BE2C (cell line): ENCODE results near the gene EPB41.
"Not testable (repeated sequence)": the region's sequence is repeated elsewhere in the genome, so short reads cannot be mapped to it uniquely, and the experiment has no call there.

ENCODE experiments used
- DNase-seq: peaks from one replicate; pipeline ENCODE4 v3.0.0-alpha.2; 2020
- H3K27me3 ChIP-seq: fragments of 250-450 bp; sonication (Bioruptor Pico); 2 replicates; pipeline ENCODE4 v1.5.1; 2020; ENCODE audit warnings: mild to moderate bottlenecking
- H3K36me3 ChIP-seq: fragments of 250-450 bp; sonication (Bioruptor Pico); 2 replicates; pipeline ENCODE4 v1.5.1; 2020; ENCODE audit warnings: mild to moderate bottlenecking
- H3K4me1 ChIP-seq: fragments of 250-450 bp; sonication (Bioruptor Pico); 2 replicates; pipeline ENCODE4 v1.5.1; 2020
- H3K4me3 ChIP-seq: 2 replicates; pipeline ENCODE4 v1.5.1; 2011; ENCODE audit warnings: low read depth, low read length
- H3K9me3 ChIP-seq: fragments of 250-450 bp; sonication (Bioruptor Pico); 2 replicates; pipeline ENCODE4 v1.5.1; 2020
- TF ChIP-seq, protein P1 (sequence below): IDR thresholded peaks from 2 replicates; pipeline ENCODE4 v1.5.1; 2012; ENCODE audit warnings: mild to moderate bottlenecking, low read depth, low read length

The EPB41 gene

DNA sequence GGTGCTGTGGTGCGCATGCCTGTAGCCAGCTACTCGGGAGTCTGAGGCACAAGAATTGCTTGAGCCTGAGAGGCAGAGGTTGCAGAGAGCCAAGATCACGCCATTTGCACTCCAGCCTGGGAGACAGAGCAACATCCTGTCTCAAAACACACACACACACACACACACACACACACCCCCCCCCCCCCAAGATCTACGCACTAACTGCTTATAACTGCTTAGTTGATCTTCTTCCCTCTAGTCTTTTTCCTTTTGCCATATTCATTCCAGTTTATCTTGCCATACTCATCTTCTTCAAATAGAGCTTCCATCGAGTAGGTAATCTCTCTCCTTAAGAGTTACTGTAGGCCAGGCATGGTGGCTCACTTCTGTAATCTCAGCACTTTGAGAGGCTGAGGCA is 20.9 kb downstream of the EPB41 start:
- no peaks in the 10 kb centered on the region for H3K4me1 ChIP-seq
- no peaks in the 10 kb centered on the region for H3K36me3 ChIP-seq
- H3K9me3 ChIP-seq: no peaks in the 10 kb centered on the region
- DNase-seq: no peak
- TF ChIP-seq, protein P1, sequence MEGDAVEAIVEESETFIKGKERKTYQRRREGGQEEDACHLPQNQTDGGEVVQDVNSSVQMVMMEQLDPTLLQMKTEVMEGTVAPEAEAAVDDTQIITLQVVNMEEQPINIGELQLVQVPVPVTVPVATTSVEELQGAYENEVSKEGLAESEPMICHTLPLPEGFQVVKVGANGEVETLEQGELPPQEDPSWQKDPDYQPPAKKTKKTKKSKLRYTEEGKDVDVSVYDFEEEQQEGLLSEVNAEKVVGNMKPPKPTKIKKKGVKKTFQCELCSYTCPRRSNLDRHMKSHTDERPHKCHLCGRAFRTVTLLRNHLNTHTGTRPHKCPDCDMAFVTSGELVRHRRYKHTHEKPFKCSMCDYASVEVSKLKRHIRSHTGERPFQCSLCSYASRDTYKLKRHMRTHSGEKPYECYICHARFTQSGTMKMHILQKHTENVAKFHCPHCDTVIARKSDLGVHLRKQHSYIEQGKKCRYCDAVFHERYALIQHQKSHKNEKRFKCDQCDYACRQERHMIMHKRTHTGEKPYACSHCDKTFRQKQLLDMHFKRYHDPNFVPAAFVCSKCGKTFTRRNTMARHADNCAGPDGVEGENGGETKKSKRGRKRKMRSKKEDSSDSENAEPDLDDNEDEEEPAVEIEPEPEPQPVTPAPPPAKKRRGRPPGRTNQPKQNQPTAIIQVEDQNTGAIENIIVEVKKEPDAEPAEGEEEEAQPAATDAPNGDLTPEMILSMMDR: no peak
- H3K4me3 ChIP-seq: no peak overlapping the region
- no peaks in the 10 kb centered on the region for H3K27me3 ChIP-seq

DNA sequence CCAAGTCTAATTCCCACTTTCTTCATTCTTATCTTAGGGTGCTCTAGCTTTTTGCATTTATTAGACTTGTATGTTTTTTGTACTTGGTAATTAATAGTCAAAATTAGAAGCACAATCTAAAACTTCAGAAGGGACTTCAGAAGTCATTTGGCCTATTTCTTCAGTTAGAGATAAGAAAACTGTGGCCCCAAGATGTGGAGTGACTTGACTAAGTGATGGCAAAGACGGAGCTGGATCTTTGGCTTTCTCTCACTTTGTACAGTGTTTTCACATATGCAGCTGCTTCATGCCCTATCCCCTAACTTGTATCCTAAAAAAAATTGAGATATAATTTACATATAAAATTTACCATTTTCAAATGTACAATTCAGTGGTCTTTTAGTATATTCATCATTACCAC is 21.7 kb downstream of the EPB41 start:
- H3K4me1 ChIP-seq: no peaks in the 10 kb centered on the region
- H3K9me3 ChIP-seq: no peaks in the 10 kb centered on the region
- TF ChIP-seq, protein P1: no peak
- no peak for DNase-seq
- no peak overlapping the region for H3K4me3 ChIP-seq
- no peaks in the 10 kb centered on the region for H3K27me3 ChIP-seq
- no peaks in the 10 kb centered on the region for H3K36me3 ChIP-seq

DNA sequence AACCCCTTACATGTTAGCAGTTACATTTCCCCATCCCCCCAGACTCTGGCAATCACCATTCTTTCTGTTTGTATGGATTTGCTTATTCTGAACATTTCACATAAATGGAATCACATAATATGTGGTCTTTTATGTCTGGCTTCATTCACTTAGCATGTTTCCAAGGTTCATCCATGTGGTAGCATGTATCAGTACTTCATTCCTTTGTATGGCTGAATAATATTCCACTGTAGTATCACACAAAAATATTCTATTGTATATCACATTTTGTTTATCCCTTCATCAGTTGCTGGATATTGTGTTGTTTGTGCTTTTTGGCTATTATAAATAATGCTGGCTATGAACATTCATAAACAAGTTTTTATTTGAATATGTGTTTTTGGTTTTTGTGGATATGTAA is 22.2 kb downstream of the EPB41 start:
- no peaks in the 10 kb centered on the region for H3K27me3 ChIP-seq
- TF ChIP-seq, protein P1: no peak
- no peaks in the 10 kb centered on the region for H3K36me3 ChIP-seq
- no peak overlapping the region for H3K4me3 ChIP-seq
- no peaks in the 10 kb centered on the region for H3K4me1 ChIP-seq
- no peak for DNase-seq
- no peaks in the 10 kb centered on the region for H3K9me3 ChIP-seq

DNA sequence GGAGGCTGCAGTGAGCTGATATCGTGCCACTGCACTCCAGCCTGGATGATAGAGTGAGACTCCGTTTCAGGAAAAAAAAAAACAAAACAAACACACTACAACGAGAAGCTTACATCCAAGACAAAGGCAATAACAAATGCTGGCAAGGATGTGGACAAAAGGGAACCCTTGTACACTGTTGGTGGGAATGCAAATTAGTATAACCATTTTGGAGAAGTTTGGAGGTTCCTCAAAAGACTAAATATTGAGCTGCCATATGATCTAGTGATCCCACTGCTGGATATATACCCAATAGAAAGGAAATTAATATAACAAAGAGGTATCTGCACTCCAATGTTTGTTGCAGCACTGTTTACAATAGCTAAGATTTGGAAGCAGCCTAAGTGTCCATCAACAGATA is 29.2 kb downstream of the EPB41 start:
- H3K36me3 ChIP-seq, H3K4me3 ChIP-seq, H3K9me3 ChIP-seq, DNase-seq, H3K27me3 ChIP-seq, H3K4me1 ChIP-seq: not testable (repeated sequence)

DNA sequence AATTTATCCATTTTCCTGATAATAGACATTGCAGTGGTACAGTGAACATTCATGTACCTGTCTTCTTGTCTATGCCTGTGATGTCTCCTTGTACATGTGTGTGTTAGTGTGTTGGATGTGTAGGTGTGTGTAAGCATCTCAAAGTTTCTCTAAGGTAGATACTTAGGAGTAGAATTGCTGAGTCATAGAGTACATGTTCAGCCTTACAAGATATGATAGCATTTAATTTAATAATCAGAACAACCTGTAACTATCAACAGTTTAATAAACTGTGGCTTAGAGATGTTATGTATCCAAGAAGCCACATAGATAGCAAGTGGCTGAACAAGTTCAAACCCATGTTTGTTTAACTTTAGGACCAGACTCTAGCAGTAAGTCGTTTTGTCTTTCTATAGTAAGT is 35.6 kb downstream of the EPB41 start:
- DNase-seq: no peak

DNA sequence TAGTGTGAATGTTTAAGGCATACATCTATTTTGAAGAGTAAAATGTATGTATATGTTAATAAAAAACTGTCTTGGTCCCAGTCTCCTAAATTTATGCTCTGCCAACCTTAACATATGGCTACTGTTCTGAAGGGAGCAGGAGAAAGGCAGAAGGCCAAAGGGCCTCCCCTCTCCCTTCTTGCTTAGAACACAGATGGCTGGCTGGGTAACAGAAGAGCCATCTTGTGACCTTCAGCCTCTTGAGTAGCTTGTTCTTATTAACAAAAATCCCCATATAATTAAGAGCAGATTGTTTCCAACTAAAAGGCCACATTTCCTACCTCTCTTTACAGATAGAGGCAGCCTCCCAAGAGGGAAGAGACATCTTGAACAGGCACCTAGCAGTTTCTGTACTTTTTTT is 36.1 kb downstream of the EPB41 start:
- TF ChIP-seq, protein P1: no peak
- Histone ChIP-seq H3K4me3 (no peak overlapping the region), H3K36me3 (no peaks in the 10 kb centered on the region), H3K27me3 (no peaks in the 10 kb centered on the region), H3K9me3 (no peaks in the 10 kb centered on the region), H3K4me1 (no peaks in the 10 kb centered on the region)
- no peak for DNase-seq

More for the DNA sequence above, 35.6 kb downstream of the EPB41 start:
- H3K27me3 ChIP-seq: no peaks in the 10 kb centered on the region
- H3K4me3 ChIP-seq: no peak overlapping the region
- no peaks in the 10 kb centered on the region for H3K36me3 ChIP-seq
- TF ChIP-seq, protein P1: no peak
- H3K9me3 ChIP-seq: no peaks in the 10 kb centered on the region
- no peaks in the 10 kb centered on the region for H3K4me1 ChIP-seq

DNA sequence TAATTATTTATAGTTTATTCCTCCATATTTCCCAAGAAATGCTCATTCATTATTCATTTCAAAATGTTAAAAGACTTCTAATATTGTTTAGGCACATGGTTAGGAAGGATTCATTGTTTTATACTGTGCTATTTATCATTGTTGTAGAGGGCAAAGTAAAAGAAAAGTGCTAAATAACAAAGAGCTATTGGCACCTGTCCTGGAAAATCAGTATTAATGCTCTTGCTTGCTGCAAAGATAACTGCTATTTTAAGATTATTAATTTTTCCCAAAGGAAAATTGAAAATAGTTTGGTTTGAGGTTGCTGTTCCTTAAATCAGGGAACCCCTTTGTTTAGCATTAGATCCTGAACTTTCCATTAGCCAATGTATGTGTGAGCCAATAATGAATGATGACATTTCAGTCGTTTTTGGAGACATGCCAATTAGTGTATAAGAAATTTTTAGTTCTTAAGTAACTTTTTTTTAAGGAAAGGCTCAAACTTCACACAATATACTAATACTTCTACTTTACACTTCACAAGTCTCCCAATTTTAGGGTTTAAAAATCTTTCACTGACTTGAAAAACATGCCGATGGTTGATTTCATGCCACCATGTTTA is 39.9 kb downstream of the EPB41 start:
- Histone ChIP-seq H3K4me3 (no peak overlapping the region), H3K9me3 (no peaks in the 10 kb centered on the region), H3K27me3 (no peaks in the 10 kb centered on the region), H3K36me3 (no peaks in the 10 kb centered on the region), H3K4me1 (no peaks in the 10 kb centered on the region)
- DNase-seq: no peak
- TF ChIP-seq, protein P1: no peak
